Activated T-helper 1 cell treated with anti-CD3 and anti-CD28 coated beads, Interleukin-12 subunit alpha, Interleukin-12 subunit beta, Interleukin-2, Interleukin-4 antibody, amounts not matched to agents 30 ng/mL and 10 ng/mL and 1 ng/mL, durations not matched to agents 14 hours and 24 hours and 36 hours (primary cell): ENCODE results near the gene KCNRG. TPM values are rescaled to one million over a fixed set of nuclear protein-coding genes. Genes with fewer than 3 reads are reported as not detected.

ENCODE experiments used
- DNase-seq: peaks from one replicate; pipeline ENCODE4 v3.0.0; 2021; ENCODE audit warnings: low spot score
- H3K27ac Mint-ChIP-seq: one replicate; pipeline ENCODE4 v1.8.0; 2021; ENCODE audit warnings: mild to moderate bottlenecking, mixed read lengths
- H3K27me3 Mint-ChIP-seq: one replicate; pipeline ENCODE4 v1.8.0; 2022; ENCODE audit warnings: mild to moderate bottlenecking, moderate library complexity, mixed read lengths; ENCODE audit not compliant: insufficient read depth
- H3K36me3 Mint-ChIP-seq: one replicate; pipeline ENCODE4 v1.8.0; 2021; ENCODE audit warnings: low read depth, mixed read lengths
- H3K4me1 Mint-ChIP-seq: one replicate; pipeline ENCODE4 v1.8.0; 2021; ENCODE audit warnings: low read depth, mixed read lengths
- H3K4me3 Mint-ChIP-seq: one replicate; pipeline ENCODE4 v1.8.0; 2021; ENCODE audit warnings: mild to moderate bottlenecking, moderate library complexity, mixed read lengths
- H3K9me3 Mint-ChIP-seq: one replicate; pipeline ENCODE4 v1.8.0; 2021; ENCODE audit warnings: mixed read lengths
- intact Hi-C: fragments of 100-400 bp; cut with micrococcal nuclease; formaldehyde crosslinking; loops from one replicate; pipeline ENCODE4 v1.15.1; 2024
- total RNA-seq: library from RNA; stranded (reverse); gene quantifications from 2 replicates; pipeline ENCODE4 v1.2.3, GENCODE V29; 2022

KCNRG gene
- total RNA-seq, 1 donor from 2014 or later: 0.34 TPM

GRCh38 chr13:49996161-49996915 lies 18.9 kb upstream of the KCNRG start:
- peaks cover 46% of the 10 kb centered on the region for H3K4me1 Mint-ChIP-seq
- H3K36me3 Mint-ChIP-seq: peaks cover 31% of the 10 kb centered on the region
- intact Hi-C loops: loop anchor here (1.0 to 5.0 kb wide), 7 partner anchors 20 to 806 kb away; no protein-coding TSS in a partner anchor
- H3K9me3 Mint-ChIP-seq: no peaks in the 10 kb centered on the region
- DNase-seq: peak; percentile 86
- peak overlapping the region; percentile 77 for H3K4me3 Mint-ChIP-seq
- H3K27ac Mint-ChIP-seq: peak overlapping the region; percentile 64
- no peaks in the 10 kb centered on the region for H3K27me3 Mint-ChIP-seq

GRCh38 chr13:49996951-49997895 lies 18.0 kb upstream of the KCNRG start, which contains the start of gene TRIM13:
TRIM13 (plus strand) TSS chr13:49997042; CDS start chr13:50011941, 14,899 bp downstream.
- Mint-ChIP-seq H3K27me3 (no peaks in the 10 kb centered on the region), H3K9me3 (no peaks in the 10 kb centered on the region), H3K36me3 (peaks cover 26% of the 10 kb centered on the region), H3K4me1 (peaks cover 54% of the 10 kb centered on the region), H3K27ac (peak within 1 kb of the TSS; percentile 82), H3K4me3 (peak within 1 kb of the TSS; percentile 87)
- intact Hi-C loops: loop anchor here (1.0 to 5.0 kb wide), 13 partner anchors 20 to 915 kb away; partner anchors contain the start of genes KPNA3 and SPRYD7
- DNase-seq: peak; percentile 76

DNA sequence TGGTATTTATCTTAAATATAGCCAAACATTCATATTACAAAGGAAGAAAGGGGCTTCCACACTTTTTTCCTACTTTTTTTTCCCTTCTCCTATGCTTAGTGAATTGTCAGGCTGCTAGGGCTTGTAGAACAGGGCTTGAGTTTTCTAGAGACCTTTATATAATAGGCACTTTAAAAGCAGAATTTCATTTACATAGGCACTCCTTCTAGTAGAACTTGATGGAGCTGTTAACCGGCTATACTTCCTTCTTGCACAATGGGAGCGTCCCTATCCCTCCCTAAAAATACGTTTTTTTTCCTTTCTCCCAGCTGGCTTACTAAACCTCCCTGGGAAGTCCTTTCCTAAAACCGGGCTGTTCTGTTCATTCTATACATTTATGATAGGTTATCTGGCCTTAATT lies 17.3 kb upstream of the KCNRG start:
- no peak for DNase-seq
- Mint-ChIP-seq H3K9me3 (no peaks in the 10 kb centered on the region), H3K4me1 (peaks cover 58% of the 10 kb centered on the region), H3K36me3 (peaks cover 27% of the 10 kb centered on the region), H3K4me3 (peak overlapping the region; percentile 87), H3K27ac (peak overlapping the region; percentile 82), H3K27me3 (no peaks in the 10 kb centered on the region)
- intact Hi-C loops: loop anchor here (1.0 to 5.0 kb wide), 12 partner anchors 21 to 914 kb away; partner anchors contain the start of genes KPNA3 and SPRYD7

GRCh38 chr13:49998714-49999624 lies 16.3 kb upstream of the KCNRG start:
- DNase-seq: no peak
- Mint-ChIP-seq H3K9me3 (no peaks in the 10 kb centered on the region), H3K27me3 (no peaks in the 10 kb centered on the region), H3K4me1 (peaks cover 61% of the 10 kb centered on the region), H3K4me3 (peak overlapping the region; percentile 87), H3K36me3 (peaks cover 32% of the 10 kb centered on the region), H3K27ac (no peak overlapping the region)
- intact Hi-C loops: loop anchor here (5.0 kb wide), 3 partner anchors 38 to 803 kb away; no protein-coding TSS in a partner anchor

GRCh38 chr13:50001287-50001686 lies 14.0 kb upstream of the KCNRG start:
- Mint-ChIP-seq H3K27me3 (no peaks in the 10 kb centered on the region), H3K4me3 (no peak overlapping the region), H3K27ac (no peak overlapping the region), H3K4me1 (peaks cover 58% of the 10 kb centered on the region), H3K36me3 (peaks cover 37% of the 10 kb centered on the region), H3K9me3 (no peaks in the 10 kb centered on the region)
- DNase-seq: no peak
- intact Hi-C loops: no loop called here

GRCh38 chr13:50006426-50007135 lies 8.7 kb upstream of the KCNRG start:
- no peaks in the 10 kb centered on the region for H3K9me3 Mint-ChIP-seq
- no peaks in the 10 kb centered on the region for H3K27me3 Mint-ChIP-seq
- peaks cover 40% of the 10 kb centered on the region for H3K36me3 Mint-ChIP-seq
- no peak for DNase-seq
- H3K27ac Mint-ChIP-seq: peak overlapping the region; percentile 71
- peaks cover 26% of the 10 kb centered on the region for H3K4me1 Mint-ChIP-seq
- H3K4me3 Mint-ChIP-seq: no peak overlapping the region
- intact Hi-C loops: no loop called here

- Mint-ChIP-seq H3K9me3 (no peaks in the 10 kb centered on the region), H3K4me3 (no peak overlapping the region), H3K27me3 (no peaks in the 10 kb centered on the region), H3K36me3 (peaks cover 52% of the 10 kb centered on the region), H3K27ac (no peak overlapping the region), H3K4me1 (peaks cover 22% of the 10 kb centered on the region)
- DNase-seq: no peak
- intact Hi-C loops: no loop called here
Observed at GRCh38 chr13:50011461-50011860, 3.8 kb upstream of the KCNRG start.

- intact Hi-C loops: no loop called here
- Mint-ChIP-seq H3K9me3 (no peaks in the 10 kb centered on the region), H3K4me3 (no peak overlapping the region), H3K36me3 (peaks cover 50% of the 10 kb centered on the region), H3K4me1 (peaks cover 20% of the 10 kb centered on the region), H3K27ac (no peak overlapping the region), H3K27me3 (no peaks in the 10 kb centered on the region)
- DNase-seq: no peak
Observed at GRCh38 chr13:50012396-50013169, 2.7 kb upstream of the KCNRG start.

DNA sequence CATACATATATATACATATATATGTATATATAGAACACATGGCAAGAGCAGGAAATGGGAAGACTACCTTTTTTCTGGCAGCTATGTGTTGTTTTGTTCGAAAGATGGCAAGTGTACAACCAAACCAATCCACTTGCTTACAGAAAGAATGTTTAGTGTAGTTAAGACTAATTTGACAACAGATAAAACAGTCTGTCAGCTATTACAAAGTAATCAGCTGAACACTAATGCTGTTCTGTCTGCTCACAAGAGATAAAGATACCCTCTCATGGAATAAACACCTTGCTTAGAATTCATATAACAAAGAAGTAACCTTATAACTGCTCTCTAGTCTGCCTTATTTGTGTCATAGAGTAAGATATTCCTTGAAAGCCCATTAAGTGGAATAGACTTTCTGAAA lies 858 bp upstream of the KCNRG start:
- Mint-ChIP-seq H3K27me3 (no peaks in the 10 kb centered on the region), H3K27ac (peak overlapping the region; percentile 50)
- intact Hi-C loops: no loop called here

DNA sequence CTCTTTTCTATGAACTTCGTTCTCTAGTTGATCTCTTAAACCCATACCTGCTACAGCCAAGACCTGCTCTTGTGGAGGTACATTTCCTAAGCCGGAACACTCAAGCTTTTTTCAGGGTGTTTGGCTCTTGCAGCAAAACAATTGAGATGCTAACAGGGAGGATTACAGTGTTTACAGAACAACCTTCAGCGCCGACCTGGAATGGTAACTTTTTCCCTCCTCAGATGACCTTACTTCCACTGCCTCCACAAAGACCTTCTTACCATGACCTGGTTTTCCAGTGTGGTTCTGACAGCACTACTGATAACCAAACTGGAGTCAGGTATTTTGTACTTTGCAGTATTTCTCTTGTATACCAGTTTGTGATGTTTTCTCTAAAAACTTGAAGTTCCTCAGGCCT lies 506 bp downstream of the KCNRG start:
- Mint-ChIP-seq H3K4me1 (peaks cover 26% of the 10 kb centered on the region), H3K9me3 (no peaks in the 10 kb centered on the region), H3K4me3 (no peak overlapping the region), H3K36me3 (peaks cover 58% of the 10 kb centered on the region), H3K27me3 (no peaks in the 10 kb centered on the region), H3K27ac (no peak overlapping the region)
- no peak for DNase-seq
- intact Hi-C loops: no loop called here

More for the DNA sequence above, 858 bp upstream of the KCNRG start:
- Mint-ChIP-seq H3K4me3 (no peak overlapping the region), H3K4me1 (peaks cover 26% of the 10 kb centered on the region), H3K9me3 (no peaks in the 10 kb centered on the region), H3K36me3 (peaks cover 61% of the 10 kb centered on the region)
- no peak for DNase-seq

DNA sequence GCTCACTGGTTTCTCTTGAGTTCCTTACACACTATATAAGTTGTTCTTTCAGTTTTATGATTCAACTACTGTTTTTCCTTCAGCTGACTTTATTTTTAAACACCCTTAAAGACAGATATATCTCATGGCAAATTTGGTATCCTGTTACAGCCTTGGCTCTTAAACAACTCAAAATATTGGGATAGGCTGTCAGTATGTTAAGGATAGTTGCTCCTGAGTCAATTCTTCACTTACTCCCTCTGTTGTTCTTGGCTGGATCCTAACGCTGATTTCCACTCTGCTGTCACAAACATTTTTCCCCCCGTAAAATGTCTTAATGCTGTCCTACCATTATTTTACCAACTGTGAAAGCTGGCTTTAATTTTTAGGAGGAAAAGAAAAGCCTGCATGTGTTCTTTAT lies 1.2 kb downstream of the KCNRG start:
- intact Hi-C loops: no loop called here
- Mint-ChIP-seq H3K9me3 (no peaks in the 10 kb centered on the region), H3K4me3 (no peak overlapping the region), H3K4me1 (peaks cover 22% of the 10 kb centered on the region), H3K27me3 (no peaks in the 10 kb centered on the region), H3K36me3 (peaks cover 52% of the 10 kb centered on the region), H3K27ac (no peak overlapping the region)
- no peak for DNase-seq
